ENCODE results near the gene ZSCAN31.
A peak's percentile ranks its signal among the peaks of the same experiment; 100 is the strongest.
"Not testable (repeated sequence)": the region's sequence is repeated elsewhere in the genome, so short reads cannot be mapped to it uniquely, and the experiment has no call there.

Gene ZSCAN31

DNA sequence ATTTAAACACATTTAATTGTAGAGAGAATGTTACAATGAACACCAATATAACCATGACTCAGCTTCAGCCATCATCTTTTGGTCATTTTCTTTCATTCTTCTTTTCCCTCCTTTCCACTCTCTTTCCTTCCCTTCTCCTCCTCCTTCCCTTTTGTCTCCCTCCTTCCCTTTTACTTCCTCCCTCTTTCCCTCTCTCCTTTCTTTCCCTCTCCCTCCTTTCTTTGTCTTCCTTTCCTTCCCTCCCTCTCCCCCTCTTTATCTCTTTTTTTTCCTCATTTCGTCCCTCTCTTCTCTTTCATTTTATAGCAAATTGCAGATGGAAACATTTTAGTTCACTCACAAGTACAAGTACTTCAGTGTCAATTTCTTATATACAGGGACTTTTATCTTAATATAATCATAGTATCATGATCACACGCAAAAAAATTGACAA is 15.6 kb upstream of the ZSCAN31 start:
- no peak for DNase-seq

DNA sequence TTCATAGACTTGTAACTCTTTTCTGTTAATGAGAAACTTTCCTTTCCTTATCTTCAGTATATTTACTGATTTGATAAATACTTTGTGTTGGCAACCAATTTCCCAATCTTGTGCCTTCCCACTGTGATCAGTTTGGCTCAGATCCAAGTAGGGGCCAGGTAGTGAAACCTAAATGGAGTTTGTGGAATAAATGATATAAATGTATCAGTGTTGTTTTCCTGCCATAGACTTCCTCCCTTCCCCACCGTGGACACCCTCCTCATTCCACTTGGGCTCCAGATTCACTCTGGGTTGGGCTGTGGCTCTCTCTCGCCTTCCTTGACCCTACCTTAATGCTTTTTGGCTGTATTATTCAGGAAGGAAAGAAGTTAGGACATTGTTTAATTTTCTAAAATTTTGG is 15.1 kb upstream of the ZSCAN31 start:
- DNase-seq = no peak

DNA sequence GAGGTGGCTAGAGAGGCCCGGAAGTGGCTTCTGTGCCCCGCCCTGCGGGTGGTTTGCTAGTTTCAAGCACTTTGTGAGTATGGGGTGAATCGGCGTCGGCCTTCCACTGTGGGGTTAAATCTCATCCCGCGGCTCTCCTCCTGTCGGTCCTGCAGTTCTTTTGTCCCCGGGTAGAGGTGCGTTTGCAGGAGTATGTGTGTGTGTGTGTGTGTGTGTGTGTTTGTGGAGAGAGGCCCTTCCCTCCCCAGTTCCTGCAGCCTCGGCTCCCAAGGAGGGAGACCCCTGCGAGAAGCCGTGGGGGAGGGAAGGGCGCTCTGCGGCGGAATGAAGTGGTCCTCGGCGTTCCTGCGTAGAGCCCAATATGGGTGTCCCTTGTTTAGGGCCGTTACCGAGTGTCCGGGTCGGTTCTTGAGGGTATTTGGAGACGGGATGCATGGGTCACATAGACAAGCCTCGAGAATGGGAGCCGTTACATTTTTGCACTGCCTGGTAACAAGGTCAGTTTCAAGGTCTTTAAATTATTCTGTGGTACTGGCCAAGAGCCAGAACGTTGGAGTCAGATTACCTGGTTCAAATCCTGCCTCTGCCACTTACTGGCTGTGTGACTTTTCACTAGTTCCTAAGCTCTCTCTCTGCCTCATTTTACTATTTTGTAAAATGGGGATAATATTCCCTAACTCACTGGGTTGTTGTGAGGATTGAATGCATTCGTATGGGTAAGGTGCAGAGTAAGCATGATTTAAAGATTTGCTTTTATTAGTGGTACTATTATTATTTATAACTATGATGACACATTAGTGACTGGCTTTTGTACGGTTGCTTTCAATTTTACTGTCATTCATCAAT is 14.2 kb upstream of the ZSCAN31 start, which contains the start of gene ZKSCAN3:
Gene ZKSCAN3 (plus strand): TSS at position 56 of the 846 bp plus-strand sequence. CDS start 9,640 bp downstream, outside the sequence.
- DNase-seq = peak; percentile 86

DNA sequence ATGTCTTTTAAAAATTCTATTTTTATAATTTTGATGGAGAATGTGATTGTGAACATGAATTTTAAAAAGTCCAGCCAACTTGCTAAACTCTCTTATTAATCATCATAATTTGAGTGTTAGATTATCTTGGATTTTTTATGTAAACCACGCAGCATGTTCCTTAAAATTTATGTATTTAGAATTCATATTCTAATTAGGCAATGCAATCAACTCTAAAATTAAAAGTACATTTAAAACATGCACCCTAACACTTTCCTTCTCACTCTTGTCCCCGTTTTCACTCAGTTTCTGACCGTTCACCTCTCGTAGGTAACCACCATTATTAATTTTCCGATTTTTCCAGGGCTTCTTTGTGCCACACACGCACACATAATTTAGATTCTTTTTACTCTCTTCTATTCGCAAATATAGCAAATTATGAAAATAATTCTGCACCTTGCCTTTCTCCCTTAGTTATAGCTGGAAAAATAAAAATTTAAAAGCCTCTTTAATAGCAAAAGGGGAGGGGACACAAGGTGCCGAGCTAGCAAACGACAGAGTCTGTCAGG is 13.5 kb upstream of the ZSCAN31 start:
- DNase-seq = no peak

DNA sequence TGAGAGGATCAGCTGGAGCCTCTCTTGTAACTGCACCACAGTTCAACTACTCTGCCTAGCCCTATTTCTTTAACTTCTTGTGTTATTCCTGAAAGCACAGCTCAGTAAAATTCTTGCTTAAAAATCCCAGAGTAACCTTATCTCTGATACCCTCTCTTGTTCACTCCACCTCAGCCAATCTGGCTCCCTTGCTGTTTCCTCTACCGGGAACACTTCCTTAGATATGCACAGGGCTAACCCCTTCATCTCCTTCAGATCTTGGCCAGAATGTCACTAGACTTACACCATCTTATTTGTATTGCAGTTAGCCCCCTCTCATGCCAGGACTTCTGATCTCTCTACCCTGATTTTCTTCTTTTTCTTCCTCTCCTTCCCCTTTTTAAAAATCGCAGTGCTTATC is 11.2 kb upstream of the ZSCAN31 start:
- DNase-seq = no peak

DNA sequence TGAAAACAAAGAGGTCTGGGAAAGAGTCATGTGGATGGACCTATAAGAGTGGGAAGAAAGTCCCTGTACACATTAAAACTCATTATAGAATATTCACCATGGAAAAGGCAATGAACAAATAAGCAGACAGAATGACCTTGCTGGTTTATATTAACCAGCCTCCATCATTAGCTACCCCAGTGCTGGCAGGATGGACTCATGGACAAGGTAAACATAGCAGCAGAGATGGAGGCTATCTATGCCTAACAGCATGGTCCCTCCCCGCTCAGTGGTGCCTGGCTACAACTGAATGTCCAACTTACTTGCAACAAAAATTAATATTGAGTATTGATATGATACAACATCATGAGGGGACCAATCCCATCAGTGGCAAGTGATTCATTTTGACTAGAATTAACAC is 9.3 kb upstream of the ZSCAN31 start:
- no peak for DNase-seq

DNA sequence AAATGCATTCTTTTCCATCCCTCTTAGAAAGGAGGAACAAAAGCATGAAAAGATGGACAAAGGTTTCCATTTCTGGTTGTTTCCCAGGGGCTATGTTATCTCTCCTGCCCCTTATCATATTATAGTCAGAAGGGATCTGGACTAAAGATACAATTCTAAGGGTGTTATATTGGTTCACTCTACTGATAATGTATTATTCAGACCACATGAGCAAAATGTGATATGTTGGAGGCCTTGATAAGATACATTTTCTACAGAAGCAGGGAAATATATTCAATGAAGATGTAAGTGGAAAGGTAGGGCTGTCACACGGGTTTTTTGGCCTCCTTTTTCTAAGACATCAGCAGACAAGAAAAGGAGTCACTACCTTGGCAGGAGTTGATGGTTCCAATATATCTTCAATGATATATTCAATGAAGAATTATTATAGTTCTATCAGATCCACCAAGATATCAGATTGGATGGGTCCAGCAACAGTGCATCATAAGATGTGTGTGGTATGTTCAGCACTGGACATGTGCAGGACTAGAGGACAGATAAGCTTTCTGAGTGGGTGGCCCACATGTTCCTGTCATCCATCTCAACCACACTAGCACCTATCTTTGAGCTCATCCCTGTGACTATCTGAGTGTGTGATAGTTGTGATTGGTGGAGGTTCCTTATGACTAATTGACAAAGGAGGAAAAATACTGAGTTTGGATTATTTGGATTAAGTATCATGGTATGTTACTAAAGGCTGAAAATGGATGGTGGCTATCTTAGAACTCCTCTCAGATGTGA is 8.1 kb upstream of the ZSCAN31 start:
- no peak for DNase-seq

DNA sequence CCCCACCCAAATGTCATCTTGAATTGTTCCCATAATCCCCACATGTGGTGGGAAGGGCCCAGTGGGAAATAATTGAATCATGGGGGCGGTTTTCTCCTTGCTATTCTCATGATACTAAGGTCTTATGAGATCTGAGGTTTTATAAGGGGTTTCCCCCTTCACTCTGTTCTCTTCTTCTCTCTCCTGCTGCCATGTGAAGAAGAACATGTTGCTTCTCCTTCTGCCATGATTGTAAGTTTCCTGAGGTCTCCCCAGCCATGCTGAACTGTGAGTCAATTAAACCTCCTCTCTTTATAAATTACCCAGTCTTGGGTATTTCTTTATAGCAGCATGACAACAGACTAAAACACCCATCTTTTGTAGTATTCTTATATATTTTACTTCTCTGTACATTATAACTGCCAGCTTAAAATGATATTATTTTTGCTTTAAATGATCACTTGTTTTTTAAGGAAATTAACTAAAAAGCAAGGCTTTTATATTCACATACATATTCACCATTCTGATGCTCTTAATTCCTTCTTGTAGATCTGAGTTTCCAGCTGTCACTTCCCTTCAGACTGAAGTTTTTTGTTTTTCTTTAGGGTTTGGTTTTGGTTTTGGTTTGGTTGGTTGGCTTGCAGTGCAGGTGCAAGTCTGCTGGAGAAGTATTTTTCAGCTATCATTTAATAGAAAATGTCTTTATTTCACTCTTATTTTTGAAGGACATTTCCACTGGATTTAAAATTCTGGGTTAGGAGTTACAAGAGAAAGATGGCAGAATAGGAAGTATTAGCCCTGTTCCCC is 4.6 kb upstream of the ZSCAN31 start:
- DNase-seq = no peak

DNA sequence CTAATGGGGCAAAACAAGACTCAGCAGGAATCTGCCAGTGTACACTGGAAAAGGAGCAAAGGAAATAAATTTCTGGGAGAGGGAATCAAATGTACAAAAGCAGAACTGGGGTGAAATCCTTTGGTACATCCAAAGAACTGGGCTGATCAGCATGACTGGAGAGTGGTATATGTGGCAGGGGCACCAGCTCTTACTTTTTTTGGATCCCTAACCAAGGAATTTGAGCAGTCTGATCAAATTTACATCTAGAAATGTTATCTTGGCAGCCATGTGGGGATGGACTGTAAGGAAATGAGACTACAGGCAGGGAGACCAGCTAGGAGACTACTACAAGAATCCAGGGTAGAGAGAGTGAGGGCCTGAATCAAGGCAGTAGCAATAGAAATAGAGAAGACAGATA is 1.2 kb upstream of the ZSCAN31 start:
- DNase-seq = no peak

DNA sequence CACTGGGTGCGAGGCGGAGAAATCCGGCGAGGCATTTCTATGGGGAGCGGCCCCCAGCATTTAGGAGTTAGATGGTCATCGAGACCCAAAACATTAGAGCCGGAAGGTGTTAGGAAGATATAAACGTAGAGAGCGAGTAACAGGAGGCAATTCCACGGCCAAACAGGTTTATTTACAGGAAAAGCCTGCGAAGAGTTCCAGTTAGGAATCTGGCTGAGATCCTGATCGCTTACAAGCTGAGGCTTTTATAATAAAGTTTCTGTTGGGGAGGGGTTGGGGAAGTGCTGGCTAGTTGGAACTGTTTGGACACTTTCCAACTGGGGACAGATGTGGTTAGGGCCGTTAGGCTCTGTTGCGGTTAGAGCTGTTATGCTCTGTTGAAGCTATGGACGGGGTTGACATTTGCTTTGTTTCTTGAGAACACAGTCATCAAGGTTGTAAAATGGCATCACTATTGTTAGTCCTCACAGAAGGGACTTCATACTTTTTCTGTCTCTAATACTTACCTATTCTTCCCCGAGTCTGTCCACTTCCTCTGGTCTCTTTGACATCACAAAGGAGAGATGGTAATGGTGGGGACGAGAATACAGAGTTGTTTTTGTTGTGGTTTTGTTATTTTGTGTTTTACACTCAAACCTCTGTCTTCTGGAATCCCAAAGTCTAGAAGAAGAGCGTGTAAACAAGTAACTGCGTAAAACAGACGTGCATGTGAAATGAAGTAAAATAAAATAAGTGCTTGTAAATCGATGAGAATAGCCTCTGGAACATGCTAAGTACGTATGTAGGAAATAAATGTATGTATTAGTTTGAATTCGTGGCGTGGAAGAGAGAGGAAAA is 554 bp upstream of the ZSCAN31 start:
- no peak for DNase-seq

DNA sequence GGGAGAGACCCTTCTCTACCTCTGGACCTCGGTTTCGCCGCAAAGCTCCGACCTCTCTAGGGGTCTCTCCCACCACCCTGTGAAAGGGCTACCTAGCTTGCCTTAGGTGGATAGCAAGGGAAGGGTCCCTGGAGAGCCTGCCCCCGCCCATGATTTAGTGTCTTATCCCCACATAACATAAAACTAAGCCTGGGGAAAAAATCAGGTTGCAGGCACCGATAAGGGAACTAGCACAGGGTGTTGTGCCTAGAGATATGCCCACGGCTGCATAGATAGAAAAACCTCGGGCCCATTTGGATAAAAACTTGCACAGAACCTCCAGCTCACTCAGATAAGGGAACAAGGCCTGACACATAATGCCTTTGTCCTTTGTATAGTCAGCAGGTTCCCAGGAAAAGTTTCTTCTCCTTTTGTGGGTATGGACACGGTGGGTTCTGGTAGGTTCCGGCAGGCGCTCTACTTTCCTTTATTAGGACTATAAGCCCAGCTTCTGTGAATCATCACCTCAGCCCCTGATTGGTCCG is 846 bp downstream of the ZSCAN31 start:
- no peak for DNase-seq

DNA sequence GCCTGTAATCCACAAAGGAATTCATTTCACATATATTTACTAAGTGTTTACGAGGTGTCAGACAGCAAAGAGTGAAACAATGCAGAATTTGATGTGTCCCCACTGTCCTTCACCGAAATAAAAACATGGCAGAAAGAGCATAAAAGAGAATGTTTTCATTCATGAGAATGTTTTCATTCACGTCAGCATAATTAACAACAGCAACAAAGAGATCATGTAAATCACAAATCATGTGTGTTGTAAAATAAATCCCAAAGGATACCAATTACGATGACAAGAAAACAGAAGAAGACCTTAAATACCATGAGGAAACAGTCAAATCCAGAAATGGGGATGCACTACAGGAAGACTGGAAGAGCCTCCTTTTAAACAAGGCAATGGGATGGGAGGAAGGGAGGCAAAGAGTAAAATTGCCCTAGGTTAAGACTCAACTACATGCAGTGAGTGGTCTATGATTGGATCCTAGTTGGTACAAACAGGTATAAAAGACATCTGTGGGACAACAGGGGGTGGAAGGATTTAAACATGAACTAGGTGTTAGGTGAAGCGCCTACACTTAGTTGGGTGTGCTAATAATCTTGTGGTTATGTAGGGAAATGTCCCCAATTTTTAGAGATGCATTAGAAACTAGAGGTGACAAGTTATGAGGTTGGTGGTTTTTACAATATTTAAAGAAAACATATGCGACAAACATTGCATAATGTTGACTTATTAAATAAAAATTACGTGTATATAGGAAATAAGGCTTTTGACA is 1.5 kb downstream of the ZSCAN31 start:
- no peak for DNase-seq

DNA sequence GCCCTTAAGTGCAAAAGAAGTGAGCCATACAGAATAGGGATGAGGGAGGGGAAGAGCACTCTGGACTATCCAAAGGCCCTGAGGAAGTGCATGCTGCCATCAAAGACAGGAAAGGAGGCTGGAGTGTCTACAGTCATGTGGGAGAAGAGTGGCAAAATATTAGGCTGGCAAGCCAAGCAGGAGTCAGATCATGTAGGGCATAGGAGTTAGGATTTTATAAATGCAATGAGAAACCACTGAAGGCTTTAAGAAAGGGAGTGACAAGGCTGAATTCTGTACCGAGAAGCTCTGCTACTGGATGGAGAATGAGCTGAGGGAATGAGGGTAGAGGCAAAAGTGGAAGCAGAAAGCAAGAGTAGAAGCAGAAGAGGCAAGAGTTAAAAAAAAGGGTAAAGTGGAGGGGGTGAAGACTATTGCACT is 2.3 kb downstream of the ZSCAN31 start:
- no peak for DNase-seq

DNA sequence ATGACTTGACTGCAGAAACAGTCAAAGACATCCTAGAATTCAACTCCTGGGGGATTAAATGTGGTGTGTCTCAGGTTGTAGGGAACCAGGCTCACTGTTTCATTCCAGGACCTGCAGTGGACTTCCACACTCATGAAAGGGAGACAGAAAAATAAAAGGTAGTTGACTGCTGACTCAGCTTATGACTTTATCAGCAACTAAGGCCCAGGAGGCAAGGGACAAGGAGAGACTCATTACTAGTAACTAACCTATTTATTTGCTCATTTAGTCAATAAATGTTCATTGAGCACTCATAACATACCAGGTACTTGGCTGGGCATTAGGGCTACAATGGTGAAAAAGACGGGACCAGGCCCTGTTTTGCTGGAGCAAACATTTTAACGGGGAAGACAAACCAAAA is 2.9 kb downstream of the ZSCAN31 start:
- no peak for DNase-seq

DNA sequence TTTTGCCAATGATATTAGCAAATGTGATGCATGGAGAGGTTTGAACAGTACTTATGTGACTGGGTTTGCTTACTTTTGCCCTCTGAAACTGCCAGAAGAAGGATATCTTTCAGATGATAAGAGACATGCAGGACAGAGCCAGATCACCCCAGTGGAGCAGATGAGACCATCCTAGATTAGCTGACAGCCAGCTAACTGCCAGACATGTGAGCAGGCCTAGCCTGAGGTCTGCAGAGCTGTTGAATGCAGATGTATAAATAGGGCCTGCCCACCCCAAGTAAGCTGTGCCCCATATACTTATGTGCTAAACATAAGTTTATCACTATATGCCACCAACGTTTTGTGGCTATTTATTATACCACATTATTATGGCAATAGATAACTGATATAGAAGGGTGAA is 5.9 kb downstream of the ZSCAN31 start:
- no peak for DNase-seq

DNA sequence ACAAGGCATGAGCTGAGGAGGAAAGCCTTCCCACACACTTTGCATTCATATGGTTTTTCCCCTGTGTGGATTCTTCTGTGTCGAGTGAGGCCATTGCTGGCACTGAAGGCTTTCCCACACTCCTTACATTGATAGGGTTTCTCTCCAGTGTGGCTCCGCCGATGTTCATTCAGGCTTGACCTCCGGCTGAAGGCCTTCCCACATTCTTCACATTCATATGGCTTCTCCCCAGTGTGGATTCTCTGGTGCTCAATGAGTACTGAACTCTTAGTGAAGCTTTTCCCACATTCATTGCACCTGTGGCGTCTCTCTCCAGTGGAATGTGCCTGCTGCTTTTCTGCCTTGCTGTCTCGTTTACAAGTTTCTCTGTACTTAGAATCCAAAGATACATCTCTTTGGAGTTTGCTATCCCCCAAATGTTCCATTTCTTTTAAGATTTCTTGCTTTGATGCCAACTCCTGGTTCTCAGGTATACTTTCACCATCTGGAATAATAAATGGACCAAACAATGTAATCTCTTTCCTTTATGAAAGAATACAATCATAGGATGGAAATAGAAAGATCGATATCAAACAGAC is 9.5 kb downstream of the ZSCAN31 start:
- no peak for DNase-seq

DNA sequence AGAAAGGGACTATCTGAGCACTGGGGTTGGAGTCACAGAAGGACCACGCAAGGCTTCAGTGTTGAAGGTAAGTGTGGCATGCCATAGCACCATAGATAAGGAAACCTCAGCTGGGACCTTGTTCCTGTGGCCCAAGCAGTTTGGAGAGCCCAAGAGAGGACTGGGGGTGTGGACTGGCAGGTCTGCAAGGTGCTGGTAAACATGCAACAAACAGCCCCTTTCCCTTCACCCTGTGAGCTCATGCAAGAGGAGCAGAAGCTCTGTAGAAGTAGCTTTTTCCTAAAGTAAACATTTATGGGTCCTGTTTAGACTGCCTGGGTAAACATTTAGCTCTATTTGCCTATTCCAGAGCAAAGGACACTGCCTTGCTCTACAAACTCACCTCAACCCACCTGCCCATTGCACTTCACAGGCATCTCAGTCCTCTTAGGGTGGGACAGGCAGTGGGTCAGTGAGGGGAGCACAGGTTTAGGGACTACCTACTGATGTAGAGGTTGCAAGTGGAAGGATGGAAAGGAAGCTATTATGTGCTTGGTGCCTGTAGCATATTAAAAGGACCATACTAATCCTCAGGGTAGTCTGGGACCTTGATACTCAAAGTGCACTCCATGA is 12.0 kb downstream of the ZSCAN31 start:
- DNase-seq = no peak

DNA sequence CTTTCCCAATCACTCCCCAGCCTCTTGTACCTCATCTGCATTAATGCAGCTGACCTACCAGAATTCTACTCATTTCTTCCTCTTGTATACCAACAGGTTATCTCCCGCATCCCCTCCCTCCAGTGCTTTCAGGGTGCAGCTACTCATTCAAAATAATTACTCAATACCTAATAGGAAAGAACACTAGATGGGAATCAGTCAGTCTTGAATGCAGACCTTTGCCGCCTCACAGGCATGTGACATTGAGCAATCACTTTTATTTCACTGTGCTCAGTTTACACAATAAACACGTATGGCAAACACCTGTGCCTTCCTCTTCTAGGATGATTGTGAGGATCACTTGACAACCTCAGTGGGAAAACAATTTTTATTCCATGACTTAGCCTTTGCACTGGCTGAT is 13.3 kb downstream of the ZSCAN31 start:
- no peak for DNase-seq

DNA sequence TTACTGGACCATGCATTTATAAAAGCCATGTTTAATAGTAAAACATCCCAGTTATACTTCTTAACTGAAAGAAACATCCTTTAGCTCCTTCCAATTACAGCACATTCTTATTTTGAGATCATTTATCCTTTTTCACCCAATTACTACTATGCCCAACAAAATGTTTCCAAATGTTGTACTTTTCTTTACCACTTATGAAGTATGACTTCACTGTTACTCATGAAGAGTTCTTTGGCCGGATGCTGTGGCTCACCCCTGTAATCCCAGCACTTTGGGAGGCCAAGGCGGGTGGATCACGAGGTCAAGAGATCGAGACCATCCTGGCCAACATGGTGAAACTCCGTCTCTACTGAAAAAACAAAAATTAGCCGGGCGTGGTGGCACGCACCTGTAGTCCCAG is 18.1 kb downstream of the ZSCAN31 start:
- DNase-seq = not testable (repeated sequence)

DNA sequence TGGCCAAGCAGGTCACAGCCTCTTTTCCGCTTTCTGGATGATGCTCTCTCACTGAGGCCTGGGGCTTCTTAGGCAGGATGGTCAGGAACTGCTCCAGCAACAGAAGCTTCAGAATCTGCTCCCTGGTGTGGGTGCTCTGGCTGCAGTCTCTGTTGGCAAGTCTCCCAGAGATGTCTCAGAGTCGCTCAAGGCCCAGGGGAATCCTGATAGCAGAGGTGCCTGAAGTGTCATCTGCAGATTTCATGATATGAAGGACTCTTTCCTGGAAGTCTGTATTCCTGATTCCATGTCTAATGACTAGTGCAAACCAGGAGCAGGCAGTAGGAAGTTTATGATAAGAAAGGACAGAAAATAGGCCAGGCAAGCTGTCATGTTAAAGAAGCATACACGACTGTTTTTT is 20.3 kb downstream of the ZSCAN31 start:
- no peak for DNase-seq
